HG03060 (cell line): Measurements from ENCODE around the gene TSPAN14.

Experiments used
- ATAC-seq: cut with Tn5 transposase; IDR thresholded peaks from one replicate; pipeline ENCODE4 v1.9.1; 2021; ENCODE audit warnings: low read depth, moderate number of reproducible peaks; ENCODE audit not compliant: unreplicated experiment

TSPAN14 gene

DNA sequence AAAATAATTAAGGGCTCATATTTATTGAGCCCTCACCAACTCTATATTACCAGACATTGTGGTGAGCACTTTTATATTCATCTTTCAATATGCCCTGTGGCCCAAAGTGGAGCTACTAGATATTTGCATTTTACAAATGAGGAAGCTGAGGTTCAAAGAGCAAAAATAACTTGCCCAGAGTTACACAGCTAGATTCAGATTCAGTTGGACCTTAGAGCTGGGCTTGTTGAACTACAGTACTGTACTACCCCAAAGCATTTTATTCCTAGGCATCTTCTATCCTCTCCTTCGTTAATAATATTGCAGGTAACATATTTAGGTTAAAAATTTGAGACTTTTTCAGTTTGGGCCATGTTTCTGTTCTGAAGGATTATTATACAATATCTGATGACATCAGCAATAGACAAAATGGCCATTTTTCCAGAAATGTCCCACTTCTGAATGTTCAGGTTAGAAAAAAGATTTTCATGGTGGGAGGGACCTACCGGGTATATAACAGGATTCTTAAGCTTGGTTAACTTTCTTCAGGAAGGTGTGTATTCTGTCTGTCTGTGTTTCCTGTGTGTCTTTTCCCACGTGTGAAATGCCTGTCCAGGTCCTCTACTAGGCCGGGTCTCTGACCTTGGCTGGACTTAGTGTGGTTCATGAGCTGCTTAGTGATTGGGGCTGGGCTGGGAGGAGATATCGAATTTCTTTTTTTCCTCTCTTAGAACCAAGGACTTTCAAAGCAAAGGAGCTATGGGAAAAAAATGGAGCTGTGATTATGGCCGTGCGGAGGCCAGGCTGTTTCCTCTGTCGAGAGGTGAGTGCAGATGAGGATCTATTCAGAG, 32.2 kb upstream of the TSPAN14 start:
- ATAC-seq, result peak; percentile 90

DNA sequence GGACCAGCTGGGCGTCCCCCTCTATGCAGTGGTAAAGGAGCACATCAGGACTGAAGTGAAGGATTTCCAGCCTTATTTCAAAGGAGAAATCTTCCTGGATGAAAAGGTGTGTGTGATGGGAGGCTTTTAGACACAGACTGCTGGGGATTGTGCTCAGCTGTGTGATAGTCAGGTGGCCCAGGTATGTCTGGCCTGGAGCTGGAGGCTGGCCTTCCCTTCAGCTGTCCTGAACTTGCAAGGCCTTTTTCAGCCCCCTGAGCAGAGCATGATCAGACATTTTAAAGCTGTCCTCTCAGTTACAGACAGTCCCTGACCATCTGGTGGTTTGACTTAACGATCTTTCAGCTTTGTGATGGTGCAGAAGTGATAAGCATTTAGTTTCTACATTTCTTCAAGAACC, 28.2 kb upstream of the TSPAN14 start:
- no peak for ATAC-seq

DNA sequence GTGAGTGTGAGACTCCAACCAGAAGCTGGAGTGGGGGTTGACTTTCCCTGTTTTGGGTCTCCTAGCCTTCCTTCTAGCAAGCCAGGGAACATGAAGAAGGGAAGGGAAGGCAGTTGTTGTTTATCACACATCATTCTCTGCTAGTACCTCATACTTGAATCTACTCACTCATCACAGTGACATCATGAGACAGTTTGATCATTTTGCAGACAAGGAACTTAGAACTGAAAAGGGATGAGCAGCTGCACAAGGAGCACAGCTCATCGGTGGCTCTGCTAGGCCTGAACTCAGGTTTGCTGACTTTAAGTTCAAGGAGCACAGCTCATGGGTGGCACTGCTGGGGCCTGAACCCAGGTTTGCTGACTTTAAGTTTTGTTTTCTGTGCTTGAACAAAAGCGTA, 26.6 kb upstream of the TSPAN14 start:
- no peak for ATAC-seq

DNA sequence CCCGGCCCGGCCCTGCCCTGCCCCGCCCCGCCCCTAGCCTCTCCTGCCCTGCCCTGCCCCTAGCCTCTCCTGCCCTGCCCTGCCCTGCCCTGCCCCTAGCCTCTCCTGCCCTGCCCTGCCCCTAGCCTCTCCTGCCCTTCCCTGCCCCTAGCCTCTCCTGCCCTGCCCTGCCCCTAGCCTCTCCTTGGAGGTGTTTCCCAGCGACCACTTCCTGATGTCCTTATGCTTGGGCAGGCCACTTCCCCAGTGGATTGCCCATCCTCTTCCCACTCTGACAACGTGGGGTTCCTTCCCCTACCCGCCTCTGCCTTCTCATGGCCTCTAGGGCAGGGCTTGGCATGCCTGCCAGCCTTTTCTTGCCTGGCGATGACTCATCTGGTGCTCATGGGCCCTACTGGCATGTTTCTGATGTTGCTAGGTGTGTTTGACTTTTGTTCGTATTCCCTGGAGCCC, 24.6 kb upstream of the TSPAN14 start:
- ATAC-seq, result no peak

DNA sequence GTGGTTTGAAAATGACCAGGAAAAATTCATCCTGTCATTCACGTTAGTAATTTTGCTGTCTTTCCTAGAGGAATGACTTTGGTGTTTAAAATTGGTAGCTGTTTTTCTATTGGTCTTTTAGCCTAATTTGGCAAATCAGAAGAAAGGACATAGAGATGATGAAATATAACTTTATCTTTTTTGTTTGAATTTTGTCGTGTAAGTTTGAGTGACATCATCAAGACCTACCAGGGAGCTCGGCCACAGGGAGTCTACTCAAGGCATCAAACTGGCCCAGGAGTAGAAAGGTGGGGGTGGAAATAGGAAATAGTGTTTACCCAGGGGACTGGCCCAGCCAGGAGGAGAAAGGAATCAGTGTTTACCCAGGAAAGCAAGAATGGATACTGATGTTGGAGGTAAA, 21.0 kb upstream of the TSPAN14 start:
- no peak for ATAC-seq

DNA sequence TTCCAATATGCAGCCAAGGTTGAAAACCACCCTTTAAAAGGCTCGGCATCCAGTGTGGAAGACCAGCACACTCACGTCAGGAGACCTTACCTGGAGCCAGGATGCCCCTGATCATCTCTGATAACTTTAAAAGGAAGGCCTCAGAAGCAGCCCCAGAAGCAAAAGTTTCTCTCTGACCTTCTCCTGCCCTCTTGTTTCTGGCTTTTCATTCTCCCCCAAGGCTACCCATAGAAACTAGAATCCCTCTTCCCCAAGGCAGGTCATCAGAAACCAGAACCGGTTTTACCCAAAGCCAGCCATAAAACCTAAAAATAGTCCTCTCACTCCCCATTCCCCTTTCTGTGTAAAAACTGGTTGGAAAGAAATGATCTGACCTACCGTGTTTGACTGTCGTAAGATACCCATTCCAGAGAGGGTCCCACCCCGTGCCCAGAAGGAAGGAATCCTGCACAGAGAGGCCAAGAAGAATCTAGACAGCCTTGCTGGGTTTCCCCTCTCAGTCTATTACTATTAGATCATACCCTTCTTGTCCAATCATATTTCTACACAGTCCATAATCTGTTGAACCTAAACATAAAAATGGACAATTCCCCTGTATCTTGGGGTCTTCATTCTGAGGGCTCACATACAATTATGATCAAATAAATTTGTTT, 17.5 kb upstream of the TSPAN14 start:
- ATAC-seq, result no peak

DNA sequence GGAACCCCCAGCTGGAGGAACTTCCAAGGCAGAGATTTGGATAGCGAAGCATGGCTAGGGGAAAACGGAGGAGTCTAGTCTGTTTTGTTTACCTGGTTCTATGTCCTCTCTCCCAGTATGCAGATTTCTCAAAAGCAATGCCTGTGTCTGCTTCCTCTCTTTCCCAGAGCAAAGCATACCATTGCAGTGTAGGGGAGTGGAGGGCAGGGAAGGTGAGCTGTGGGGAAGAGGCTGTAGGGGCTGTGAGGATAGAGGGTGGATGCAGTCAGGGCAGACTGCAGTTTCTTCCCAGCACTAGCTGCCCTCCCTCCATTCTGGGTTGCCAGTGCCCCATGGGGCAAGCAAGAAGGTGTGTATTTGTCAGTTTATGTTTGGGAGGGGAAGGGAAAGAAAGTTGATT, 16.9 kb upstream of the TSPAN14 start:
- ATAC-seq, result no peak

DNA sequence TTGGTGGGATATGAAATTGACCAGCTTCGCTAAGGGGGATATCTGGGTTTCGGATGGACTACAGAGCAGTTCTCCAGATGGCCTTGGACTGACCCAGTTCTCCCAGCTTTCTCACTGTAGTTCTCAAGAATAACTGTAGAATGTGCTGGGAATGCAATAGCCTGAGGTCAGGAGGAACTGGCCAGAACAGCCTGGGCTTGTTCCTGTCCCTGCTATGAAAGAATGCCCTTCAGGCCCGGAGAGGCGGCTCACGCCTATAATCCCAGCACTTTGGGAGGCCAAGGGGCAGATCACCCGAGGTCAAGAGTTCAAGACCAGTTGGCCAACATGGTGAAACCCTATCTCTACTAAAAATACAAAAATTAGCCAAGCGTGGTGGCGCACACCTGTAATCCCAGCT, 12.3 kb upstream of the TSPAN14 start:
- ATAC-seq, result no peak

DNA sequence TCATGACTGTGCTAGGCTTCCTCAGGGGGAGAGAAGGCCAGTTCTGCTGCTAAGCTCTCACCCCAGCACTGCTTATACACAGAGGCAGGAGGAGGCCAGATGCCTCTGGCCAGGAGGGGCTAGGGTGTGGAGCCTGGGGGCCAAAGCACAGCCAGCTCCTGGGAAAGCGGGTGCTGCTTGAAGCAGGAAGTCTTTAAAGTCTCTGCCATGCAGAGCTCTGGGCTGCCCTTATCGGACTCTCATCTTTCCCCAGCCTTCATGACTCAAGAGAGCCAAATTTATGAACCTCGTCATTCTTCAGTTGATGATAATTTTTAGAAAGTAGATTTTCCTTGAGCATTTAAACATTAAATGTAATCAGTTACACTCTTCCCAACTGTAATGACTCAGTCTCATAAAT, 11.2 kb upstream of the TSPAN14 start:
- no peak for ATAC-seq

DNA sequence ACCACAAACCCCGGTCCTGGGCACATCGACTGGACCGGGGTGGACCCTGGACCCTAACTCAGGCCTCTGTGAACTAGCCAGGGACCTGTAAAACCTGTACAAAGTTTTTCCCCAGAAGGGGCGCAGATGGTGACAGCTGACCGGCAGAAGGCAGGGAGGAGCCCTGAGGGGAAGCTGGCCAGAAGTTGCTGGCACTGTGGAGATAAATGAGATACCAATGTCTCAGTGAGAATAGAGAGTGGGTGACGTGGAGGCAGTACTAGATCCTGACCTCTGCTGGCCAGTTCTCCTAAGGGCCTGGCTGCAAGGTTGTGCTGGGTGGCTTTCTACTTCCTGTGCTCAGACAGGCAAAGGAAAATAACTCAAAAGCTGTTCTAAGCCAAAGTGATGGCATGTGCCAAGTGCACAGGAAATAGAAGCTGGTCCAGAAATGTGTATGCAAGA, 10.6 kb upstream of the TSPAN14 start:
- no peak for ATAC-seq

DNA sequence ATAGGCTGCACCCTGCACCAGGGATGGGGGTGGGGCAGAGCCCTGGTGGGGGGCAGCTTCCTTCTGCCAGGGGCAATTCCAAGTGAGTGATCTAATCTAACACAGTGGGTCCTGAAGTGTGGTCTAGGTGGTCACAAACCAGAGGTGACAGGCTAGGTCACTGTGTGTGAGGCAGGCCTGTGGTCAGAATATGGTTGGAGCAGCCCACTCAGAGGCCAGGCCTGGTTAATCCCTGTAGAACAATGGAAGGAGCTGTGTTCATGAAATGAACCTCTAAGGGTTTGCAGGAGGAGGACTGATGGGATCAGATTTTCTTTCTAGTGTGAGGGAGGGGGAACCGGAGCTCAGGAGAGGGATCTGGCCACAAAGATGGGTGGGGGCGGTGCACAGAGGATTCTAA, 10.0 kb upstream of the TSPAN14 start:
- no peak for ATAC-seq

DNA sequence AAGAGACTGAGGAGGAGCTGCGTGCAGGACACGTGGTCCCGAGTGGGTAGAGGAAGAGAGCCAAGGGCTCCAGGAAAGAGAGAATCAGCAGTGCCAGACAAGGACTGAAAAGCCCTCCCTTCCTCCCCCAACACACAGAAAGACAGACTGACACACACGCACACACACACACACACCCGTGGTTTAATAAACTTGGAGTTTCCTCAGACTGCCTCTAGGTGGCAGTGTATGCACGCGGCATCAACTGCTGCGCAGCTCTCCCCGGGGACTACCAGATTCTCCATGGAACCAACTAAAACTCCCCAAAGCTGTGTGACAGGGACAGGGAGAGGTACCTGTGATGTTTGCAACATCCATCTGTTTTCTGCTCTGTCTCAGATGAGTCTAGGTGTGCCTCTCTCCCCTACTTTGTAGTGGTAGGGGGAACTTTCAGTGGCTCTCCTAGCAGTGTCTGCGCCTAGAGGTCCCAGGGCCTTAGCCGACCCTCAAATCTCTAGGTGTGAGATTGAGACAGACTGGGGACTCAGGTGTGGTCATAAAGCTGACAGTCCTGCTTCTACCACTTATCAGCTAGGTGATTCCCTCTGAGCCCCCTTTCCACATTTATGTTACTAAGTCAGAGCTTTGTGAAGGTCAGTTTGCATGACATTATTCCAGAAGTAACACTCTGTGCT, 9.3 kb upstream of the TSPAN14 start:
- ATAC-seq, result peak; percentile 71

DNA sequence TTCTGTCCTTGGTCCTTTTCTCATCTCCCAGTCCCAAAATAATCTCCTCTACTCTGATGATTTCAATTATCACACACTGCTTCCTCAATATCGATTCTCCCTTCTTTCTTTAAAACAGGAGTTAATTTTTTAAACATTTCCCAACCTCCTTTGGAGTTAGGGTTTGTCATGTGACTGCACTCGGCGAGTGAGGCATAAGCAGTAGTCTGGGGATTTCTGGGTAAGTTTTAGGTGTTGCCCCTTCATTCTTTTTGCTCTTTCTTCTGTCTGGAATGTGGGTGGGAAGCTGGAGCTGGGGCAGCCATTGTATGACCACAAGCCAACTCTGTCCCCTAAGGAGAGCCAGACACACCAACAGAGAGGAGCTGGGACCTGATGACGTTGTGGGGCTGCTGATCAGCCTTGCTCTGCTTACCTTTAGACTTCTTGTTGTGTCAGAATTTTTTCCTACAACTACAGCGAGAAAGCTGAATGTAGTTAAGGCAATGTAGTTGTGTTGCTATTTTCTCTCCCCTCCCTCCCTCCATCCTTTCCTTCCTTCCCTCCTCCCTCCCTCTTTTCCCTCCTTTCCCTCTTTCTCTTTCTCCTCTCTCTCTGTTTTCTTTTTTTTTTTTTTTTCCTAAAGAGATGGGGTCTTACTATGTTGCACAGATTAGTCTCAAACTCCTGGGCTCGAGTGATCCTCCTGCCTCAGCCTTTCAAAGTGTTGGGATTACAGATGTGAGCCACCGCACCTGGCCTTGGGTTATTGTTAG, 6.5 kb upstream of the TSPAN14 start:
- no peak for ATAC-seq

DNA sequence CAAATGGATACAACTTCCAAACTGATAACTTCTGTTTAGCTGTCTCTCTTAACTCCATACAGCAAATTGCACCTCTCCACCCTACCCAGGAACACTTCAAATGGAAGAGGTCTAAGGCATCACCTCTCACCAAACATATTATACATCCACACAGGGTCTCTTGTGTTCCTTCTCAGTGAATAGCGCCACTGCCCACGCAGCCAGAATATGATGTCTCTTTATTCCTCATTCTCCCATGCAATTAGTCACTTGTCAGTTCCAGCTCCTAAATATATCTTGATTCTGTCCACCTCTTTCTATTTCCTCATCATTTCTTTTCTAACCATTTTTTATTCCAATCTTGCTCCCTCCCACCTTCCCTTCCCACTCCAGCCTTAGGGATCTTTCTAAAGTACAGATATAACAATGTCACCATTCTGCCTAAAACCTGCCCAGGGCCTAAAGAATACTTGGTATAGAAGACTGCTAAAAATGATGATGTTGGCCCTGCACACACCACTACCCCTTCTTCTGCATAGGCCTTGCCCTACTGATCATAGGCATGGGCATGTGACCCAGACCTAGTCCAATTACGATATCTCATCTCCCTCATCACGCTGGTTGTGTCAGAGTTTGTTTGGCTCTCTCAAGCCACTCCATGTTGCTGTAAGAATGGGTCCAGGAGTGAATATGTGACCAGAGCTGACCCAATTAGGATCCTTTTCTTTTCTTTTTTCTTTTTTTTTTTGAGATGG, 5.7 kb upstream of the TSPAN14 start:
- no peak for ATAC-seq

DNA sequence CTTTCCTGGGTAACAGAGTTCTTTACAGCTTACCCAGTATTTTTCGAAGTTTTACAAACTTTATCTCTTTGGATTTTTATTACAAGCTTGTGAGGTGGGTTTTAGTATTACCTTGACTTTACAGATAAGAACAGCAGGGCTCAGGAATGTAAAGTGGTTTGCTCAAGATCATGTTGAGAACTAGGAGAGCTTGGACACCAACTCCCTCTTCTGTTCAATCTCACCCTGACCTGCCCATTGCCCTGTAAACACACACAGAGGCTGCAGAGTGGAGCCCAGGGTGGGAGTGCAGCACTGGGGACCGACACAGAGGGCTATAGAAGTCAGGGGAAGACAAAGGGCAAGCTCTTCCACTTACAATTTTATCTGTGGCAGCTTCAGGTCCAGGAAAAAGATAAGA, 4.6 kb upstream of the TSPAN14 start:
- no peak for ATAC-seq

DNA sequence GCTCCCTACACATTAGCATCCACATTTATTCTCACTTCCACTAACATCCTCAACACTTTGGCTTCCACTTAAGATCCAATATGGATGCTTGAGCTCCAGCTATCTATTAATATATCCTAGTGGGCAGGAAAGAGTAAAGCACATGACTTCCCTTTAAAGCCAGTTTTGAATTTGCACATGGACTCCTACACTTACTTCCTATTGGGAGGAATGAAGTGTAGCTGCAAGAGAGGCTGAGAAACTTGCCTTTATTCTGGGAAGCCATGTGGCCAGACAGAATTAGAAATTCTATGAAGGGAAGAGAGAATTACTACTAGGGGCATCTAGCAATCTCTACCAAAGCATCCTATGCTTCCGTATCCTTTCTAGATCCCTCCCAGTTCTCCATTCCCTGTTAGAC, 3.0 kb upstream of the TSPAN14 start:
- ATAC-seq, result no peak

DNA sequence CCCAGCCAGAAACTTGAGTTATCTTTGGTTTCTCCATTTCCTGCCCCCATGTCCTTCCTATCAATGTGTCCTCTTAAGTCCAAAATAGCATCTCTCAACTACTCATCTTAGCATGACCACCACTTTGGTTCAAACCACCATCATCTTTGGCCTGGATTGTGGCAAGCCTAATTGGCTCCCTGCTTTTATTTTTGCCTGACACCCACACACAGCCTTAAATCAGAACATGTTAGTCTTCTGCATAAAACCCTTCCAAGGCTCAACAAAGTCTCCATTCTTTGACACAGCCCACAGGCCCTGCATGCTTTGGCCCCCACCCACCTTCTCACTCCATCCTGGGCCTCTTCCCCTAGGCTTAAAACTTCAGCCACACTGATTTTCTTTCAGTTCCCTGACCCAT, 2.0 kb upstream of the TSPAN14 start:
- ATAC-seq, result no peak

DNA sequence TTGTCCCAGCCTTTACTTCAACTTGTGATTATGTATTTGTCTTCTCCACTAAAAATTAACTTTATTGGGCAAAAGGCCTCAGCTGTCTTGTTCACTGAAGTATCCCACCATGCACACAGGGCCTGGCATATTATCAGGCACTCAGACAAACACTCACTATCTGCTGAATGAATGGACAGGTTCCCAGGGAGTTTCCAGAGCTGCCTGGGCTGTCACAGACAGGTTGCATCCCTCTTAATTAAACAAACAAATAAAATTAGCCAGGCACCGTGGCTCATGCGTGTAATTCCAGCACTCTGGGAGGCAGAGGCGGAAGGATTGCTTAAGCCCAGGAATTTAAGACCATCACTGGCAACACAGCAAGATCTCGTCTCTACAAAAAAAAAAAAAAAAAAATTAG, 1.5 kb upstream of the TSPAN14 start:
- ATAC-seq, result no peak

DNA sequence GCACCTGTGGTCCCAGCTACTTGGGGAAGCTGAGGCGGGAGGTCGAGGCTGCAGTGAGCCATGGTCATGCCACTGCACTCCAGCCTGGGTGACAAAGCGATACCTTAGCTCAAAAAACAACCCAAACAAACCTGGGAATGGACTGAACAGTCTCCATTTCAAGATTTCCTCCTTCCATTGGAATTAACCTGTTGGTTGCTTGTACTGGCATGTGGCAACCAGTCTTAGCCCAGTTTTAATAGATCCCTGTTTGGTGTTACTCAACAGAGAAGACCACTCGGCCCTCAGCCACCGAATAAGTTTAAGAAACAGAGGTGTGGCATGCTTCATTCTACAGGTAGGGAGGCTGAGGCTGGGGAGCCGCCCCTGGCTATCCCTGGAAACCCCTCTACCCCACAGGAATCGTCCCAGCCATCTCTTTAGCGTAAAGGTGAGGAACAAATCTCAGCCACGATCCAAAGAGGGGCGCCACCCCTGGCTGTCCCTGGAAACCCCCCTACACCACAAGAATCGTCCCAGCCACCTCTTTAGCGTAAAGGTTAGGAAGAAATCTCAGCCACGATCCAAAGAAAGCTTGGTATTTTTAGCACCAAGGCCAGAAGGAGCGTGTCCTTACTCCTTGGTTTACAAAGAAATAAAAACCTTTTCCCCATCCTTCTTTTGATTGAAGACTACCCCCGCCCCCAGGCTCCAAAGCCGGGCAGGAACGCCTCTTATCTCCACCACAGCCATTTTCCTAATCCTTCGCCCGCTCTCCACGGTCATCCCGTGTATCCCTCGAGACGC, 861 bp upstream of the TSPAN14 start:
- no peak for ATAC-seq
